SK-N-SH (cell line): ENCODE data around the gene PRKCQ. TPM values are rescaled to one million over a fixed set of nuclear protein-coding genes. Genes with fewer than 3 reads are reported as not detected.

Experiments
- CTCF ChIA-PET: fragments of 300-600, 350-600 bp; formaldehyde crosslinking; extraction: SDS; loops from one replicate; lab custom pipeline; 2021; lab: Yijun Ruan, JAX
- POLR2A ChIA-PET: fragments of 350-600 bp; sonication (Branson Sonifier 250); formaldehyde crosslinking; extraction: SDS; loops from one replicate; lab custom pipeline; 2020; ENCODE audit warnings: antibody characterized with exemption, inconsistent platforms; lab: Yijun Ruan, JAX
- DNase-seq: peaks from one replicate; pipeline ENCODE4 v3.0.0; 2012
- H2AFZ ChIP-seq: fragments of 200-600 bp; sonication (generic); 2 replicates; pipeline ENCODE4 v1.8.1; 2016; ENCODE audit warnings: antibody characterized with exemption, mild to moderate bottlenecking, low read depth
- H3F3A ChIP-seq: fragments of 200-600 bp; sonication (generic); replicated peaks from 2 replicates; pipeline ENCODE3; 2016; ENCODE audit warnings: antibody characterized with exemption, mild to moderate bottlenecking; ENCODE audit not compliant: insufficient read depth
- H3K27ac ChIP-seq, 2 experiments: fragments of 200-500 bp in 1 of 2; fragments of 200-600 bp in 1 of 2; sonication (Bioruptor generic) in 1 of 2; sonication (generic), shearing (Covaris generic) in 1 of 2; 2 replicates each; pipeline versions ENCODE4 v1.5.1 to v1.6.1; 2014 to 2016; ENCODE audit warnings: low read depth in 2 of 2, inconsistent platforms in 1 of 2, low read length in 1 of 2, mild to moderate bottlenecking in 1 of 2, mixed read lengths in 1 of 2
- H3K27me3 ChIP-seq: fragments of 200-600 bp; sonication (generic), shearing (Covaris generic); 2 replicates; pipeline ENCODE4 v1.6.1; 2016; ENCODE audit warnings: mixed run types; ENCODE audit not compliant: insufficient read depth
- H3K36me3 ChIP-seq, 2 experiments: fragments of 200-500 bp in 1 of 2; fragments of 200-600 bp in 1 of 2; sonication (Bioruptor generic) in 1 of 2; sonication (generic) in 1 of 2; replicated peaks in 1 of 2; 2 replicates each; pipeline versions ENCODE3 to v1.5.1; 2014 to 2016; ENCODE audit warnings: low read length in 1 of 2, mild to moderate bottlenecking in 1 of 2; ENCODE audit not compliant: insufficient read depth in 2 of 2, control insufficient read depth in 1 of 2
- H3K4me1 ChIP-seq, 2 experiments: fragments of 200-500 bp in 1 of 2; fragments of 200-600 bp in 1 of 2; sonication (Bioruptor generic) in 1 of 2; sonication (generic), shearing (Covaris generic) in 1 of 2; 2 replicates each; pipeline versions ENCODE4 v1.5.1 to v1.6.1; 2014 to 2016; ENCODE audit warnings: low read depth in 1 of 2, low read length in 1 of 2, mixed run types in 1 of 2; ENCODE audit not compliant: insufficient read depth in 2 of 2, control insufficient read depth in 1 of 2
- H3K4me2 ChIP-seq: fragments of 200-600 bp; sonication (generic), shearing (Covaris generic); 2 replicates; pipeline ENCODE4 v1.6.1; 2017; ENCODE audit warnings: mixed run types
- H3K4me3 ChIP-seq, 2 experiments: fragments of 200-500 bp in 1 of 2; fragments of 200-600 bp in 1 of 2; sonication (Bioruptor generic) in 1 of 2; sonication (generic), shearing (Covaris generic) in 1 of 2; 2 replicates each; pipeline versions ENCODE4 v1.5.1 to v1.8.1; 2014 to 2016; ENCODE audit warnings: low read depth in 2 of 2, inconsistent platforms in 1 of 2, low read length in 1 of 2, mild to moderate bottlenecking in 1 of 2, mixed read lengths in 1 of 2, moderate library complexity in 1 of 2
- H3K79me2 ChIP-seq: fragments of 200-600 bp; sonication (generic); 2 replicates; pipeline ENCODE4 v1.8.1; 2017; ENCODE audit warnings: mild to moderate bottlenecking; ENCODE audit not compliant: insufficient read depth
- H3K9ac ChIP-seq: fragments of 200-600 bp; sonication (generic); 2 replicates; pipeline ENCODE4 v1.6.1; 2017; ENCODE audit warnings: mixed run types
- H3K9me2 ChIP-seq: fragments of 200-600 bp; sonication (generic); 2 replicates; pipeline ENCODE4 v1.6.1; 2017; ENCODE audit warnings: mixed run types
- H3K9me3 ChIP-seq: fragments of 200-600 bp; sonication (generic); 2 replicates; pipeline ENCODE4 v1.6.1; 2017; ENCODE audit warnings: mixed run types, mild to moderate bottlenecking, moderate library complexity
- H4K20me1 ChIP-seq: fragments of 200-600 bp; sonication (generic); 2 replicates; pipeline ENCODE4 v1.6.1; 2017; ENCODE audit warnings: mild to moderate bottlenecking, mixed run types; ENCODE audit not compliant: insufficient read depth
- FOXM1 ChIP-seq: IDR thresholded peaks from 2 replicates; pipeline ENCODE4 v1.4.0; 2012; ENCODE audit warnings: low read depth, mild to moderate bottlenecking
- JUND ChIP-seq: IDR thresholded peaks from 2 replicates; pipeline ENCODE4 v1.4.0; 2012
- MAX ChIP-seq: IDR thresholded peaks from 2 replicates; pipeline ENCODE4 v1.4.0; 2012; ENCODE audit warnings: low read depth
- MXI1 ChIP-seq: IDR thresholded peaks from 2 replicates; pipeline ENCODE4 v1.6.1; 2012; ENCODE audit warnings: mild to moderate bottlenecking, low read depth, low read length, improper control_type of control experiment
- PBX3 ChIP-seq: IDR thresholded peaks from 2 replicates; pipeline ENCODE4; 2012
- POLR2AphosphoS5 ChIP-seq: IDR thresholded peaks from 2 replicates; pipeline ENCODE4 v1.6.1; 2012; ENCODE audit warnings: low read depth, low read length
- RAD21 ChIP-seq: IDR thresholded peaks from 2 replicates; pipeline ENCODE4 v1.6.1; 2012; ENCODE audit warnings: mild to moderate bottlenecking, low read length
- RCOR1 ChIP-seq: fragments of 150-350 bp; IDR thresholded peaks from 2 replicates; pipeline ENCODE4 v1.6.1; 2017; ENCODE audit warnings: antibody characterized with exemption, low read length
- REST ChIP-seq: IDR thresholded peaks from 2 replicates; pipeline ENCODE4 v1.6.1; 2012; ENCODE audit warnings: mild to moderate bottlenecking, low read depth, low read length, moderate library complexity
- RXRA ChIP-seq: IDR thresholded peaks from 2 replicates; pipeline ENCODE4 v1.4.0; 2012; ENCODE audit warnings: low read depth, mild to moderate bottlenecking, borderline replicate concordance
- SMC3 ChIP-seq: IDR thresholded peaks from 2 replicates; pipeline ENCODE4 v1.6.1; 2012; ENCODE audit warnings: low read depth, low read length, improper control_type of control experiment
- ZBTB33 ChIP-seq: IDR thresholded peaks from 2 replicates; pipeline ENCODE4 v1.4.0; 2012; ENCODE audit warnings: low read depth, borderline replicate concordance
- WGBS: methylation state at CpG from one replicate; pipeline ENCODE4 v1.1.6; 2017; ENCODE audit warnings: low lambda C conversion rate; 5-methylcytosine and 5-hydroxymethylcytosine counted together
- polyA plus RNA-seq, 3 experiments: library from polyadenylated mRNA; depleted of rRNA; stranded (reverse); fragments of >200 nt; gene quantifications; 2 replicates each; pipeline ENCODE4 v1.2.3, GENCODE V29; 2012

Gene PRKCQ
- polyA plus RNA-seq, 1 of the 3 experiments (the other 2 are of a cell fraction) = 0.18 TPM

- TF ChIP-seq REST (no peak), JUND (no peak), MAX (no peak), RXRA (no peak), FOXM1 (no peak), RCOR1 (no peak), PBX3 (no peak), MXI1 (no peak), RAD21 (no peak), POLR2AphosphoS5 (no peak)
These were observed 44.0 kb downstream of the PRKCQ start (continued) for GRCh38 chr10:6536102-6536501.

- TF ChIP-seq REST (no peak), ZBTB33 (no peak), SMC3 (no peak), FOXM1 (no peak), RCOR1 (no peak)
- TF ChIP-seq, all 33 proteins: peak for 0
- Histone ChIP-seq H4K20me1 (no peaks in the 10 kb centered on the region), H3K27ac (no peak overlapping the region), H3K4me3 (no peak overlapping the region), H3K36me3 (no peaks in the 10 kb centered on the region), H3K27me3 (no peaks in the 10 kb centered on the region; the same call in 1 of the 2 replicates), H3K4me2 (no peak overlapping the region), H3K9ac (no peak overlapping the region), H3K79me2 (no peaks in the 10 kb centered on the region), H3F3A (no peaks in the 10 kb centered on the region), H3K9me3 (no peaks in the 10 kb centered on the region), H3K9me2 (no peaks in the 10 kb centered on the region), H2AFZ (no peak overlapping the region), H3K4me1 (no peaks in the 10 kb centered on the region)
- 82% methylated on average over 11 of the region's 11 CpGs for WGBS
- ChIA-PET POLR2A (no interaction called here), CTCF (no interaction called here)
- DNase-seq = no peak
These were observed 44.8 kb downstream of the PRKCQ start for GRCh38 chr10:6535156-6535764.
